ENCODE results near the gene AAMP. TPM values are rescaled to one million over a fixed set of nuclear protein-coding genes. Genes with fewer than 3 reads are reported as not detected.

Gene AAMP
- total RNA-seq, 2 donors from 2014 or later, result 96.1 to 137 TPM

- no peak overlapping the region for H3K4me3 ChIP-seq
- H3K36me3 ChIP-seq, result no peaks in the 10 kb centered on the region
- no peak for DNase-seq
- H3K9ac ChIP-seq (ENCODE audit: low read depth in 2 of 2, low read length in 2 of 2), result no peak overlapping the region
- peaks cover 22% of the 10 kb centered on the region for H3K4me1 ChIP-seq
- no peaks in the 10 kb centered on the region for H3K27me3 ChIP-seq
- intact Hi-C loops (cut with DNase I), result no loop called here
- H3K9me3 ChIP-seq, result no peaks in the 10 kb centered on the region
- H3K27ac ChIP-seq, result no peak overlapping the region
- no peak for TF ChIP-seq CTCF (IDR thresholded peaks at IDR 0.05)
Measured at GRCh38 chr2:218221000-218221399, 48.9 kb downstream of the AAMP start.

DNA sequence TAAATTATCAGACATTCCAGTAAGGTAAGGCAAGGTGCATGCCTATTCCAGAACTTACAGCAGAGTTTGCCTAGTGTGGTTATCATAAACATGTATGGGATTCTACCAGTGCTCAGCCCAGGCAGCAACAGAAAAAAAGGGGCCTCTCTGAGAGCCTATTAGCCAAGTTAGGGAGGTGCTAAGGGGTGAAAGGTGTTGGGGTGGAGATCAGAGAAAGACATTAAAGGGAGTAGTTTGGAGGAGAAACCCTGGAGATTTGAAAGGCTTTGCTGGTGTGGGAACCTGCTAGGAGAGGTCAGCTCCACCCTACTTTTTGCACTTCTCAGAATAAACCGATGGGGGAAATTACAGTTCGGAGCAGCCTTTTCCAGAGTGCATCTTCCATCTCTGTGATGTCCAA, 50.0 kb downstream of the AAMP start:
- H3K4me1 ChIP-seq, result peaks cover 22% of the 10 kb centered on the region

GRCh38 chr2:218218268-218219185, 51.4 kb downstream of the AAMP start:
- Histone ChIP-seq H3K36me3 (no peaks in the 10 kb centered on the region), H3K9me3 (no peaks in the 10 kb centered on the region), H3K4me1 (peaks cover 22% of the 10 kb centered on the region), H3K27ac (peak overlapping the region; percentile 94), H3K9ac (ENCODE audit: low read depth in 2 of 2, low read length in 2 of 2) (peak overlapping the region; percentile 75 to 99), H3K4me3 (peak overlapping the region; percentile 82), H3K27me3 (no peaks in the 10 kb centered on the region)
- no peak for TF ChIP-seq CTCF (IDR thresholded peaks at IDR 0.05)
- no peak for DNase-seq
- intact Hi-C loops (cut with DNase I), result loop anchor here (5.0 kb wide), 1 partner anchor 44 kb away; the partner anchor contains the start of gene GPBAR1

More for the DNA sequence above, 50.0 kb downstream of the AAMP start:
- Histone ChIP-seq H3K4me3 (peak overlapping the region; percentile 82), H3K9ac (ENCODE audit: low read depth in 2 of 2, low read length in 2 of 2) (peak overlapping the region in 1 of 2 donors; percentile 24), H3K27ac (peak overlapping the region; percentile 30), H3K9me3 (no peaks in the 10 kb centered on the region), H3K36me3 (no peaks in the 10 kb centered on the region), H3K27me3 (no peaks in the 10 kb centered on the region)
- intact Hi-C loops (cut with DNase I), result loop anchor here (5.0 kb wide), 1 partner anchor 42 kb away; the partner anchor contains the start of gene GPBAR1
- no peak for TF ChIP-seq CTCF (IDR thresholded peaks at IDR 0.05)
- no peak for DNase-seq

DNA sequence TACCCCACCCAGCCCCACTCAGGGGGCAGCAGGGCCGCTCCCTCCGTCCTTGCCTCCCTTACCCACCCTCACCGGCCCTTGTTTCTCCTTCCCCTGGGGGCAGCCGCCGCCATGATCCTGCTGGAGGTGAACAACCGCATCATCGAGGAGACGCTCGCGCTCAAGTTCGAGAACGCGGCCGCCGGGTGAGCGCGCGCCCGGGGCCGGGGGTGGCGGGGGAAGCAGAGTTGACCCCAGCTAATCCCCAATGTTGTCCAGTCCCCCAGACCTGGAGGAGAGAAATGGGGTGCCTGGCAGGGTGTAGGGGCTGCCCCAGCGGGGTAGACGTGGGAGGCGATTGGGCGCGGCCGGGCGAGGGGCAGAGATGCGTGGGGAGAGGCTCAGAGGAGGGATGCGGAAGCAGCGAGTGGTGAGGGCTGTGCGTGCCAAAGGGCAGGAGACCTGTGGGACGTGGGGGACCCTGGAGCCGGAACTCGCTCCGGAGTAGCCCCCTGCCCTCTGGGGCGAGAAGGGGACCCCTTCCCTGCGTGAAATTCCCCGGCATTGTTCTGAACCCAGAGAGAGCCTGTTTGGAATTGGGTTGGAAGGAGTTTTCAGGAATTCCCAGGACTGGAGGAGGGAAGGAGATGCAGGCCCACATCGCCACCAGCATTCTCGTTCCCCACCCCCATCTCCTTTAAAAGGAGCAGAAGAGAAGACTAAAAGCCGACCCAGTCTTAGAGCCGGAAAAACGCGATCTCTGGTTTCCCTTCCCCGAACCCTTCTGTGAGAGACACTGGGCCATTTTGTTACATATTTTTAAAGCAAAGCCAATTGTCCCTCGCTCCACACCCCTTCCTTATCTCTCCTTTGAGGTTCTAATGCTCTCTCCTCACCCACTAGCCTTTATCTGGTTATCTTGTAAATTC, 52.3 kb downstream of the AAMP start:
- Histone ChIP-seq H3K36me3 (no peaks in the 10 kb centered on the region), H3K9me3 (no peaks in the 10 kb centered on the region), H3K9ac (ENCODE audit: low read depth in 2 of 2, low read length in 2 of 2) (peak overlapping the region; percentile 75 to 99), H3K4me3 (peak overlapping the region; percentile 82), H3K27me3 (no peaks in the 10 kb centered on the region), H3K27ac (peak overlapping the region; percentile 94), H3K4me1 (peaks cover 22% of the 10 kb centered on the region)
- intact Hi-C loops (cut with DNase I), result loop anchor here (5.0 kb wide), 1 partner anchor 45 kb away; the partner anchor contains the start of gene GPBAR1
- no peak for TF ChIP-seq CTCF (IDR thresholded peaks at IDR 0.05)
- peak; percentile 73 for DNase-seq

All from colonic mucosa (tissue), 4 donors.